K562 (cell line): Measurements from ENCODE around the gene TCF12. TPM values are rescaled to one million over a fixed set of nuclear protein-coding genes. Genes with fewer than 3 reads are reported as not detected.

Experiments used
- ATAC-seq: fragments of 200-7000 bp; cut with Tn5 transposase; 3 replicates; pipeline ENCODE4 v1.9.1; 2020; ENCODE audit warnings: moderate library complexity
- BruUV-seq: library from RNA; stranded (reverse); fragments of 400-500 nt; replicated peaks from 2 replicates; lab custom pipeline; 2021; lab: Mats Ljungman, UMichigan
- CTCF ChIA-PET: fragments of 300-600 bp; formaldehyde crosslinking; extraction: SDS; loops from one replicate; lab custom pipeline; 2021; ENCODE audit warnings: low intra/inter-chr PET ratio; lab: Yijun Ruan, JAX
- POLR2A ChIA-PET: fragments of 300-600, 350-650 bp; sonication (Branson Sonifier 250); formaldehyde crosslinking; extraction: SDS; loops from one replicate; lab custom pipeline; 2021; ENCODE audit warnings: antibody characterized with exemption, inconsistent platforms; lab: Yijun Ruan, JAX
- DNase-seq, 4 experiments: peaks; one replicate each; pipeline versions ENCODE4 v3.0.0 to v3.0.0-alpha.2; 2011 to 2018; ENCODE audit warnings: low spot score in 3 of 4, mixed read lengths in 3 of 4; ENCODE audit errors: extremely low read depth in 1 of 4
- FAIRE-seq: peaks from 2 replicates; lab custom pipeline; 2011; peaks lifted over from hg19 to GRCh38; lab: Jason Lieb, UNC
- H2AFZ ChIP-seq: 2 replicates; pipeline ENCODE4 v1.6.0; 2011; ENCODE audit warnings: low read depth, low read length, control low read depth, inconsistent platforms
- H3K27ac ChIP-seq: fragments of 200-600 bp; 3 replicates; pipeline ENCODE4 v1.8.0; 2011; ENCODE audit warnings: low read depth, mild to moderate bottlenecking, control low read depth, inconsistent platforms, low read length, moderate library complexity, mixed read lengths; ENCODE audit errors: extremely low read depth
- H3K27me3 ChIP-seq, 2 experiments: fragments of 300-600 bp in 1 of 2; 2 replicates in 1 of 2; 3 replicates in 1 of 2; pipeline versions ENCODE4 v1.6.0 to v1.8.0; 2011; ENCODE audit warnings: inconsistent platforms in 2 of 2, low read length in 2 of 2, mild to moderate bottlenecking in 1 of 2, mixed read lengths in 1 of 2, moderate library complexity in 1 of 2; ENCODE audit not compliant: control insufficient read depth in 2 of 2, insufficient read depth in 2 of 2
- H3K36me3 ChIP-seq: fragments of 300-600 bp; 3 replicates; pipeline ENCODE4 v1.8.0; 2011; ENCODE audit warnings: mild to moderate bottlenecking, low read length, inconsistent platforms; ENCODE audit not compliant: control insufficient read depth, insufficient read depth
- H3K4me1 ChIP-seq, 2 experiments: fragments of 200-600 bp in 1 of 2; replicated peaks in 1 of 2; 2 replicates in 1 of 2; 3 replicates in 1 of 2; pipeline versions ENCODE4 v1.5.1 to v1.8.0; 2011; ENCODE audit warnings: inconsistent platforms in 2 of 2, low read length in 2 of 2, mild to moderate bottlenecking in 1 of 2, mixed read lengths in 1 of 2, moderate library complexity in 1 of 2; ENCODE audit not compliant: control insufficient read depth in 2 of 2, insufficient read depth in 2 of 2
- H3K4me2 ChIP-seq: 2 replicates; pipeline ENCODE4 v1.6.1; 2011; ENCODE audit warnings: low read length, control low read depth, inconsistent platforms, mixed read lengths; ENCODE audit not compliant: insufficient read depth
- H3K4me3 ChIP-seq: fragments of 200-600 bp; sonication (generic), shearing (Covaris generic); 2 replicates; pipeline ENCODE4 v1.5.1; 2016; ENCODE audit warnings: control low read depth, inconsistent platforms
- H3K79me2 ChIP-seq: fragments of 200-600 bp; 3 replicates; pipeline ENCODE4 v1.8.0; 2011; ENCODE audit warnings: low read length, inconsistent platforms; ENCODE audit not compliant: control insufficient read depth, insufficient read depth
- H3K9ac ChIP-seq, 2 experiments: 2 replicates each; pipeline versions ENCODE4 v1.6.0 to v1.6.1; 2011; ENCODE audit warnings: low read depth in 2 of 2, low read length in 2 of 2, control low read depth in 1 of 2, inconsistent platforms in 1 of 2, mild to moderate bottlenecking in 1 of 2, mixed read lengths in 1 of 2; ENCODE audit not compliant: insufficient read depth in 1 of 2
- H3K9me1 ChIP-seq: one replicate; pipeline ENCODE4 v1.6.0; 2011; ENCODE audit warnings: inconsistent platforms, mild to moderate bottlenecking, low read length, moderate library complexity; ENCODE audit not compliant: control insufficient read depth, insufficient read depth
- H3K9me3 ChIP-seq: replicated peaks from 2 replicates; pipeline ENCODE4 v1.5.1; 2011; ENCODE audit warnings: low read depth, low read length, inconsistent platforms; ENCODE audit not compliant: control insufficient read depth, insufficient read depth
- H4K20me1 ChIP-seq: replicated peaks from 2 replicates; pipeline ENCODE4 v1.6.1; 2011; ENCODE audit warnings: low read length, inconsistent platforms, mixed read lengths; ENCODE audit not compliant: control insufficient read depth, insufficient read depth
- DACH1 ChIP-seq: fragments of 450-650 bp; IDR thresholded peaks from 2 replicates; pipeline ENCODE4 v1.6.1; 2018; ENCODE audit not compliant: partially characterized antibody
- FOXJ2 ChIP-seq: fragments of 200-800 bp; sonication (Bioruptor generic); IDR thresholded peaks from 2 replicates; pipeline ENCODE4 v1.6.1; 2016; ENCODE audit warnings: missing genetic modification characterization, missing compliant biosample characterization
- PCBP2 ChIP-seq: fragments of 200-400 bp; formaldehyde crosslinking; IDR thresholded peaks from 2 replicates; pipeline ENCODE4 v1.6.1; 2018; ENCODE audit warnings: low read length, low read depth, mild to moderate bottlenecking, moderate library complexity; ENCODE audit not compliant: poor library complexity, severe bottlenecking
- WGBS: fragments of 100-300 bp; shearing (Covaris generic); methylation state at CpG from one replicate; pipeline ENCODE4 v1.1.6; 2016; ENCODE audit warnings: low coverage, mixed read lengths; ENCODE audit not compliant: insufficient coverage; ENCODE audit errors: missing lambda C conversion rate; 5-methylcytosine and 5-hydroxymethylcytosine counted together
- in situ Hi-C: fragments of 300-500 bp; cut with MboI; formaldehyde crosslinking; loops from 4 replicates; pipeline ENCODE4 v1.15.0; 2018; ENCODE audit warnings: inconsistent platforms, mixed read lengths
- intact Hi-C: fragments of 100-400 bp; cut with micrococcal nuclease; formaldehyde crosslinking; loops from 2 replicates; pipeline ENCODE4 v1.14.2; 2022
- polyA plus RNA-seq, 8 experiments: library from polyadenylated mRNA; depleted of rRNA in 4 of 8; stranded (reverse) in 5 of 8; unstranded in 3 of 8; fragments of >200 nt; fragmentation: Nextera tagmentation in 2 of 8; fragmentation: Illumina TruSeq in 1 of 8; extraction: Ambion mirVana in 2 of 8; extraction: Trizol in 1 of 8; gene quantifications; 2 replicates each; pipeline versions ENCODE4 v1.2.1 to v1.2.3, GENCODE V29; 2011 to 2014; ENCODE audit warnings: inconsistent platforms in 1 of 8, missing spikeins in 1 of 8
- total RNA-seq, 7 experiments: library from RNA; depleted of rRNA in 6 of 7; stranded (reverse); fragments of >200 nt in 6 of 7; fragmentation: Illumina TruSeq in 2 of 7; extraction: Trizol in 2 of 7; gene quantifications; 2 replicates each; pipeline versions ENCODE4 v1.2.1 to v1.2.3, GENCODE V29; 2011 to 2021; ENCODE audit warnings: low replicate concordance in 1 of 7
- TF ChIP-seq, protein P1 (sequence below): fragments of 450-650 bp; IDR thresholded peaks from 2 replicates; pipeline ENCODE4 v1.6.1; 2016; ENCODE audit warnings: mild to moderate bottlenecking, moderate library complexity
- TF ChIP-seq, protein P2 (sequence below): sonication (generic); formaldehyde crosslinking; IDR thresholded peaks from 2 replicates; pipeline ENCODE4 v1.5.0; 2020; ENCODE audit warnings: missing genetic modification reagents
- TF ChIP-seq, protein P3 (sequence below), 2 experiments: fragments of 450-650 bp; conservative IDR thresholded peaks; 2 replicates each; pipeline ENCODE4 v1.6.1; 2017; ENCODE audit warnings: mild to moderate bottlenecking in 2 of 2, moderate library complexity in 2 of 2

Gene TCF12
- total and polyA plus RNA-seq, 9 of the 15 experiments (the other 6 are each of a cell fraction or from before 2014, with no cell fraction given) = 10.5 to 132 (median 52.9) TPM

DNA sequence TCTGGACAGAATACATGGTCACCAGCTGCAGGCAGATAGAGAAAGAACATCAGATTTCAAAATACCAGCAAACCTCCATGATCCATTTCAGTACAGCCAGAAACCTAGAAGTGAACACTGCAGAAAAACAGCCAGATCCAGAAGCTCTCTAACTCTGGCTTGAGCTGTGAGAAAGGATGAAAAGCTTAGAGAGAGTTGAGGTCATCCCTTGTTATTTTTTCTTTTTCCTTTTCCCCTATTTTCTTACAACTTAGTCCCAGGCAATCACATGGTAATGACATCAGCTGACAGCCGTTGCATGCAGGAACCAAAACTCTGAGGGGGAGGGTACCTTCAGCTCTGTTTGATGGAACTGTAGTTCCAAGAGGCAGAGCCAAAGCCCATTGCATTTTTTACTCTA is 113.2 kb downstream of the TCF12 start:
- Histone ChIP-seq H4K20me1 (peaks cover 6% of the 10 kb centered on the region; the same call in 1 of the 2 replicates), H3K4me1 (peaks cover 0 to 15% of the 10 kb centered on the region in 2 experiments; a peak in 4 of 5 replicates), H3K36me3 (no peaks in the 10 kb centered on the region), H3K9me1 (no peaks in the 10 kb centered on the region), H3K79me2 (peaks cover 72% of the 10 kb centered on the region), H3K9me3 (no peaks in the 10 kb centered on the region), H3K9ac (no peak overlapping the region), H3K27ac (peak overlapping the region; percentile 20; the same call in 1 of the 3 replicates), H3K4me3 (no peak overlapping the region), H3K4me2 (no peak overlapping the region), H3K27me3 (no peaks in the 10 kb centered on the region), H2AFZ (no peak overlapping the region)
- CTCF ChIA-PET = no interaction called here
- FAIRE-seq (peak; percentile 48), ATAC-seq (peak; percentile 62), DNase-seq (peak in 3 of 4 experiments; percentile 13 to 32 (median 17))
- POLR2A ChIA-PET = interaction anchor here (0.6 to 1.8 kb wide), 2 partner anchors 9 to 11 kb away, joined by 3 to 9 read pairs; no protein-coding TSS in a partner anchor
- intact Hi-C loops = no loop called here
- no TSS peak for BruUV-seq
- in situ Hi-C loops = no loop called here
- WGBS = 11% methylated on average over 1 of the region's 1 CpG
- TF ChIP-seq, protein P1, sequence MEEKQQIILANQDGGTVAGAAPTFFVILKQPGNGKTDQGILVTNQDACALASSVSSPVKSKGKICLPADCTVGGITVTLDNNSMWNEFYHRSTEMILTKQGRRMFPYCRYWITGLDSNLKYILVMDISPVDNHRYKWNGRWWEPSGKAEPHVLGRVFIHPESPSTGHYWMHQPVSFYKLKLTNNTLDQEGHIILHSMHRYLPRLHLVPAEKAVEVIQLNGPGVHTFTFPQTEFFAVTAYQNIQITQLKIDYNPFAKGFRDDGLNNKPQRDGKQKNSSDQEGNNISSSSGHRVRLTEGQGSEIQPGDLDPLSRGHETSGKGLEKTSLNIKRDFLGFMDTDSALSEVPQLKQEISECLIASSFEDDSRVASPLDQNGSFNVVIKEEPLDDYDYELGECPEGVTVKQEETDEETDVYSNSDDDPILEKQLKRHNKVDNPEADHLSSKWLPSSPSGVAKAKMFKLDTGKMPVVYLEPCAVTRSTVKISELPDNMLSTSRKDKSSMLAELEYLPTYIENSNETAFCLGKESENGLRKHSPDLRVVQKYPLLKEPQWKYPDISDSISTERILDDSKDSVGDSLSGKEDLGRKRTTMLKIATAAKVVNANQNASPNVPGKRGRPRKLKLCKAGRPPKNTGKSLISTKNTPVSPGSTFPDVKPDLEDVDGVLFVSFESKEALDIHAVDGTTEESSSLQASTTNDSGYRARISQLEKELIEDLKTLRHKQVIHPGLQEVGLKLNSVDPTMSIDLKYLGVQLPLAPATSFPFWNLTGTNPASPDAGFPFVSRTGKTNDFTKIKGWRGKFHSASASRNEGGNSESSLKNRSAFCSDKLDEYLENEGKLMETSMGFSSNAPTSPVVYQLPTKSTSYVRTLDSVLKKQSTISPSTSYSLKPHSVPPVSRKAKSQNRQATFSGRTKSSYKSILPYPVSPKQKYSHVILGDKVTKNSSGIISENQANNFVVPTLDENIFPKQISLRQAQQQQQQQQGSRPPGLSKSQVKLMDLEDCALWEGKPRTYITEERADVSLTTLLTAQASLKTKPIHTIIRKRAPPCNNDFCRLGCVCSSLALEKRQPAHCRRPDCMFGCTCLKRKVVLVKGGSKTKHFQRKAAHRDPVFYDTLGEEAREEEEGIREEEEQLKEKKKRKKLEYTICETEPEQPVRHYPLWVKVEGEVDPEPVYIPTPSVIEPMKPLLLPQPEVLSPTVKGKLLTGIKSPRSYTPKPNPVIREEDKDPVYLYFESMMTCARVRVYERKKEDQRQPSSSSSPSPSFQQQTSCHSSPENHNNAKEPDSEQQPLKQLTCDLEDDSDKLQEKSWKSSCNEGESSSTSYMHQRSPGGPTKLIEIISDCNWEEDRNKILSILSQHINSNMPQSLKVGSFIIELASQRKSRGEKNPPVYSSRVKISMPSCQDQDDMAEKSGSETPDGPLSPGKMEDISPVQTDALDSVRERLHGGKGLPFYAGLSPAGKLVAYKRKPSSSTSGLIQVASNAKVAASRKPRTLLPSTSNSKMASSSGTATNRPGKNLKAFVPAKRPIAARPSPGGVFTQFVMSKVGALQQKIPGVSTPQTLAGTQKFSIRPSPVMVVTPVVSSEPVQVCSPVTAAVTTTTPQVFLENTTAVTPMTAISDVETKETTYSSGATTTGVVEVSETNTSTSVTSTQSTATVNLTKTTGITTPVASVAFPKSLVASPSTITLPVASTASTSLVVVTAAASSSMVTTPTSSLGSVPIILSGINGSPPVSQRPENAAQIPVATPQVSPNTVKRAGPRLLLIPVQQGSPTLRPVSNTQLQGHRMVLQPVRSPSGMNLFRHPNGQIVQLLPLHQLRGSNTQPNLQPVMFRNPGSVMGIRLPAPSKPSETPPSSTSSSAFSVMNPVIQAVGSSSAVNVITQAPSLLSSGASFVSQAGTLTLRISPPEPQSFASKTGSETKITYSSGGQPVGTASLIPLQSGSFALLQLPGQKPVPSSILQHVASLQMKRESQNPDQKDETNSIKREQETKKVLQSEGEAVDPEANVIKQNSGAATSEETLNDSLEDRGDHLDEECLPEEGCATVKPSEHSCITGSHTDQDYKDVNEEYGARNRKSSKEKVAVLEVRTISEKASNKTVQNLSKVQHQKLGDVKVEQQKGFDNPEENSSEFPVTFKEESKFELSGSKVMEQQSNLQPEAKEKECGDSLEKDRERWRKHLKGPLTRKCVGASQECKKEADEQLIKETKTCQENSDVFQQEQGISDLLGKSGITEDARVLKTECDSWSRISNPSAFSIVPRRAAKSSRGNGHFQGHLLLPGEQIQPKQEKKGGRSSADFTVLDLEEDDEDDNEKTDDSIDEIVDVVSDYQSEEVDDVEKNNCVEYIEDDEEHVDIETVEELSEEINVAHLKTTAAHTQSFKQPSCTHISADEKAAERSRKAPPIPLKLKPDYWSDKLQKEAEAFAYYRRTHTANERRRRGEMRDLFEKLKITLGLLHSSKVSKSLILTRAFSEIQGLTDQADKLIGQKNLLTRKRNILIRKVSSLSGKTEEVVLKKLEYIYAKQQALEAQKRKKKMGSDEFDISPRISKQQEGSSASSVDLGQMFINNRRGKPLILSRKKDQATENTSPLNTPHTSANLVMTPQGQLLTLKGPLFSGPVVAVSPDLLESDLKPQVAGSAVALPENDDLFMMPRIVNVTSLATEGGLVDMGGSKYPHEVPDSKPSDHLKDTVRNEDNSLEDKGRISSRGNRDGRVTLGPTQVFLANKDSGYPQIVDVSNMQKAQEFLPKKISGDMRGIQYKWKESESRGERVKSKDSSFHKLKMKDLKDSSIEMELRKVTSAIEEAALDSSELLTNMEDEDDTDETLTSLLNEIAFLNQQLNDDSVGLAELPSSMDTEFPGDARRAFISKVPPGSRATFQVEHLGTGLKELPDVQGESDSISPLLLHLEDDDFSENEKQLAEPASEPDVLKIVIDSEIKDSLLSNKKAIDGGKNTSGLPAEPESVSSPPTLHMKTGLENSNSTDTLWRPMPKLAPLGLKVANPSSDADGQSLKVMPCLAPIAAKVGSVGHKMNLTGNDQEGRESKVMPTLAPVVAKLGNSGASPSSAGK = peak; percentile 37; the same call in 1 of the 2 replicates
- peak; percentile 50; the same call in 1 of the 2 replicates for TF ChIP-seq FOXJ2
- TF ChIP-seq, protein P2, sequence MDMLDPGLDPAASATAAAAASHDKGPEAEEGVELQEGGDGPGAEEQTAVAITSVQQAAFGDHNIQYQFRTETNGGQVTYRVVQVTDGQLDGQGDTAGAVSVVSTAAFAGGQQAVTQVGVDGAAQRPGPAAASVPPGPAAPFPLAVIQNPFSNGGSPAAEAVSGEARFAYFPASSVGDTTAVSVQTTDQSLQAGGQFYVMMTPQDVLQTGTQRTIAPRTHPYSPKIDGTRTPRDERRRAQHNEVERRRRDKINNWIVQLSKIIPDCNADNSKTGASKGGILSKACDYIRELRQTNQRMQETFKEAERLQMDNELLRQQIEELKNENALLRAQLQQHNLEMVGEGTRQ (CRISPR knock-in tag) = peak; percentile 61
- TF ChIP-seq, protein P3, sequence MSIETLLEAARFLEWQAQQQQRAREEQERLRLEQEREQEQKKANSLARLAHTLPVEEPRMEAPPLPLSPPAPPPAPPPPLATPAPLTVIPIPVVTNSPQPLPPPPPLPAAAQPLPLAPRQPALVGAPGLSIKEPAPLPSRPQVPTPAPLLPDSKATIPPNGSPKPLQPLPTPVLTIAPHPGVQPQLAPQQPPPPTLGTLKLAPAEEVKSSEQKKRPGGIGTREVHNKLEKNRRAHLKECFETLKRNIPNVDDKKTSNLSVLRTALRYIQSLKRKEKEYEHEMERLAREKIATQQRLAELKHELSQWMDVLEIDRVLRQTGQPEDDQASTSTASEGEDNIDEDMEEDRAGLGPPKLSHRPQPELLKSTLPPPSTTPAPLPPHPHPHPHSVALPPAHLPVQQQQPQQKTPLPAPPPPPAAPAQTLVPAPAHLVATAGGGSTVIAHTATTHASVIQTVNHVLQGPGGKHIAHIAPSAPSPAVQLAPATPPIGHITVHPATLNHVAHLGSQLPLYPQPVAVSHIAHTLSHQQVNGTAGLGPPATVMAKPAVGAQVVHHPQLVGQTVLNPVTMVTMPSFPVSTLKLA (conservative IDR thresholded peaks at IDR 0.05) = 0 out of 4 replicates have a peak, but pooled peaks of 1 of the 2 experiments have one; percentile 19
- no peak for TF ChIP-seq PCBP2
- peak; percentile 4 for TF ChIP-seq DACH1
